NCI-H128 (cell line): ENCODE data around the gene BICDL2.

Experiments
- DNase-seq: peaks from one replicate; lab custom pipeline; 2025; ENCODE audit not compliant: unreplicated experiment; lab: John Stamatoyannopoulos, UW

Gene BICDL2

DNA sequence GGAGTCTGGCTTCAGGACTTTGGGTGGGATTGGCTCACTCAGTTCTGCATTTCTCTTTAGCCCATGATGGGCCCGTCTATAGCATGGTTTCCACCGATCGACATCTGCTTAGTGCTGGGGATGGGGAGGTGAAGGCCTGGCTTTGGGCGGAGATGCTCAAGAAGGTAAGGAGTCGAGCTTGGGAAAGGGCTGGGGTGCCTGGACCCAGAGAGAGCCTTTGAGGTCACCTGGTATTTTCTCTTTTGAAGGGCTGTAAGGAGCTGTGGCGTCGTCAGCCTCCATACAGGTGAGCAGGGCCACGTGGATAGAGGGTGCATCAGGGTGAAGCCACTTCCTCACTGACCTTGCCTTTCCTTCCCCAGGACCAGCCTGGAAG, 10.8 kb downstream of the BICDL2 start:
- DNase-seq, result no peak

DNA sequence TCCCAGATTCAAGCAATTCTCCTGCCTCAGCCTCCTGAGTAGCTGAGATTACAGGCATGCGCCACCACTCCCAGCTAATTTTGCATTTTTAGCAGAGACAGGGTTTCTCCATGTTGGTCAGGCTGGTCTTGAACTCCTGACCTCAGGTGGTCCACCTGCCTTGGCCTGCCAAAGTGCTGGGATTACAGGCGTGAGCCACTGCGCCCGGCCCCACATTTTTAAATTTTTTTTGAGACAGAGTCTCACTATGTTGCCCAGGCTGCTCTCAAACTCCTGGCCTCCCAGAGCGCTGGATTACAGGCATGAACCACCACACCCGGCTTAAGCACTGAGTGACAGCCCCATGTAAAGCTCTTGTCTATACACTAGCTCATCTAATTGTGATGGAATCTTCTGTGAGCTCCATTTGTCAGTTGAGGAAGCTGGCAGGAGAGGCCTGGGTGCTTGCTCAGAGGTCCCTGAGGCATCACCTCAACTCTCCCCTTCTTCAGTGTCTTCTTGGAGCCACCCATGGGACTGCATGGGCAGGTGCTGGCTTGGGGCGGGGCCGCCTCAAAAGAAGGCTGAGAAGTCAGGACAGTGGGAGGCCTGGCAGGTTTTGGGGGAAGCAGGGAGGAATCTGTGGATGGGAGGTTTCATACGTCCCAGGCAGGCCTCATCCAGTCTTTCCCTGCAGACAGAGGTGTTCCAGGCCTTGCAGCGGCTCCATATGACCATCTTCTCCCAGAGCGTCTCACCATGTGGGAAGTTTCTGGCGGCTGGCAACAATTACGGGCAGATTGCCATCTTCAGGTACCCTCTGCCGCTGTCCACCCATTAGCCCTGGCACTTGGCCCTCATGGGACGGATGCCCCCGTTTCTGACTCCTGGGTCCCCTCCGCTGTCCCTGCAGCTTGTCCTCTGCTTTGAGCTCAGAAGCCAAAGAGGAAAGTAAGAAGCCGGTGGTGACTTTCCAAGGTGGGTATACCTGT, 11.4 kb downstream of the BICDL2 start:
- DNase-seq, result no peak

DNA sequence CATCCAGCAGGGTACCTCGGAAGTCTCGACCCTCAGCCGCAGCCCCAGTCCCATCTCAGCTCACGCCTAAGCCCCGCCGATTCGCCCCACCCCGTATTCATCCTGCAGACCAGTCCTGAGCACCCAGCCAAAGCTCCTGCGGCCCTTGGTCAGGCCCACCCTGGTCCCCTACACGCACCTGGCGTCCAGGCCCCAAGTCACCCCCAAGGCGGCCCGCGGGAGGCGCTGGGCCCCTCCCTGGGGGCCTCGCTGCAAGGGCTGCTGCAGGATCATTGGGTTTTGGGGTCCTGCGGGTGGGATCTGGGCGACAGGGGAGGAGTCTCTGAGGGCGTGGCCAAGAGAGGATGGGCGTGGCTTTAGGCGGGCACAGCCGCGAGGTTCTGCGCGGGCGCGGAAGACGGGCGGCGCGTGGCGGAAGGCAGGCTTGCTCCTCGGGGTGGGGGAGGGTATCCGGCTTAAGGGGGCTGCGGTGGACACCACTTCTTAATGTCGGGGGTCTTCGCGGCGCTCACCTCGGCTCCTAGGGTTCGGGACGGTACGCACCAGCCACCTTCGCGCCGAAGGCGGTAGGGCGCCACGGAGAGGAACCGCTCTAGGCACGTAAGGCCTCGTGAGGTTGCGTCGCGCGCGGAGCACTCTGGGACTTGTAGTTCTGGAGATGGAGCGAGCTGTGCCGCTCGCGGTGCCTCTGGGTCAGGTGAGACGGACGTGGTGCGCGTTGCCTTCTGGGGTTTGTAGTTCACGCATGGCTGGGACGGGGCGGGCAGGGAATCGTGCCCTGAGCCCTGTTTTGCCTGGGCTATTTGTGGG, 12.9 kb downstream of the BICDL2 start, which contains the start of the genes HCFC1R1 and THOC6:
Gene HCFC1R1 (minus strand): TSS at position 274 of the 810 bp plus-strand sequence. CDS start 1 bp downstream, at position 273.
Gene THOC6 (plus strand): TSS at position 367 of the 810 bp plus-strand sequence. CDS start 292 bp downstream, at position 659.
- DNase-seq, result peak; percentile 81

GRCh38 chr16:3023415-3023668, 13.4 kb downstream of the BICDL2 start:
- DNase-seq, result no peak

DNA sequence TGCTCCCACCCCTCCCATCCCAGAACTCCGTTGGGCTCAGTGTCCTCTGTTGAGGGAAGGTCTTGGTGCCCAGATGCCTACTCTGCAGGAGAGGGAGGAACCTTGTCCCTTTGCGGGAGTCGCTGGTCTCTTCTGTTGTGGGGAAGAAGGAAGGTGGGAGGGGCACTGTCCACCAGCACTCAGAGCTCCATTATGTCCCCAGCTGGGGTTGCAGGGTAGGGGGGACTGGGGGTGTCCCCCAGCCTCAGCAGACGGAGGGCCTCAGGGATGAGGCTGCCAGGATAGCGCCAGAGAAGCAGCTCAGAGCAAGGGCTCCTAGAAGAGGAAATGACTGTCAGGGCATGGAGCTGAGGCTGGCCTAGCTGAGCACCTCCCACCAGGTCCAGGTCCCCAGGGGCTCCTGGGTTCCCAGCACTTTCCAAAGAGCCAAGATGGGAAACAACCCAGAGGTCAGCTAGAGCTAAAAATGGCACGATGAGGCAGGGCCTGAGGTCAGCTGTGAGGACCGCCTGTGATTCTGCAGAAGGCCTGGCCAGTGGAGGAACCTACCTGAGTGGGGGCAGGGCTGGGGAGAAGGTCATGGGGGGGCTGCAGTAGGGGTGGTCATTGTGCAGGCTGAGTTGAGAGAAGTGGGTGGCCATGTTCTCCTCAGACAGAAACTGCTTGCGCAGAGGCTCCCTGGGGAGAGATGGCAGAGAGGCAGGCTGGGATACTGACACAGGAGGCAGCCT, 13.9 kb downstream of the BICDL2 start:
- no peak for DNase-seq

DNA sequence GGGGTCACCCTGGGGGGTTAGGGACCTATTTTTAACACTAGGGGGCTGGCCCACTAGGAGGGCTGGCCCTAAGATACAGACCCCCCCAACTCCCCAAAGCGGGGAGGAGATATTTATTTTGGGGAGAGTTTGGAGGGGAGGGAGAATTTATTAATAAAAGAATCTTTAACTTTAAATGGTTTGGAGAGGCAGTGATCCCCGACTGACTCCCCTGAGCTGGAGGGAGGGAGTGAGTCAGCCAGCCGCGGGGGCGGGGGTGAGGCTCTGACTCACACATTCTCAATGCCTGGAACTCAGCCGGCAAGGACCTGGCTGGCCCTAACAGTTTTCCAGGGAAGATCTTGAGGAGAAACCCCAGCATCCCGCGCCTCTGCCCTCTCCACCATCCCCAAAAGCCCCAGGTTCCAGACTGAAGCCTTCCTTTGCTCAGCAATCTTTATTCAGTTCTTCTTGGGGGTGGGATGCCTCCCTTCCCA, 14.5 kb downstream of the BICDL2 start:
- DNase-seq, result no peak

DNA sequence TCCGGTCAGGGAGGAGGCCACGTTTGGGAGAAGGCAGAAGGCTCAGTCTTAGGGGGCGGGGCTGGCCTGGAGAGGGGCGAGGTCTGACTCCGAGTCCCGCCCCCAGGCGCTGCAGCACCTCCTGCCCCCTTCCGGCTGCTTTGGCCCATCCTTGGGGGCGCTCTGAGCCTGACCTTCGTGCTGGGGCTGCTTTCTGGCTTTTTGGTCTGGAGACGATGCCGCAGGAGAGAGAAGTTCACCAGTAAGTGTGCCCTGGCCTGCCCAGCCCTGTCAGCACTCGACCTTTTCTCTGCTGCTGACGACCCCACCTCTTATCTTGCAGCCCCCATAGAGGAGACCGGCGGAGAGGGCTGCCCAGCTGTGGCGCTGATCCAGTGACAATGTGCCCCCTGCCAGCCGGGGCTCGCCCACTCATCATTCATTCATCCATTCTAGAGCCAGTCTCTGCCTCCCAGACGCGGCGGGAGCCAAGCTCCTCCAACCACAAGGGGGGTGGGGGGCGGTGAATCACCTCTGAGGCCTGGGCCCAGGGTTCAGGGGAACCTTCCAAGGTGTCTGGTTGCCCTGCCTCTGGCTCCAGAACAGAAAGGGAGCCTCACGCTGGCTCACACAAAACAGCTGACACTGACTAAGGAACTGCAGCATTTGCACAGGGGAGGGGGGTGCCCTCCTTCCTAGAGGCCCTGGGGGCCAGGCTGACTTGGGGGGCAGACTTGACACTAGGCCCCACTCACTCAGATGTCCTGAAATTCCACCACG, 15.1 kb downstream of the BICDL2 start:
- DNase-seq, result no peak

GRCh38 chr16:3020604-3021448, 15.9 kb downstream of the BICDL2 start:
- no peak for DNase-seq

DNA sequence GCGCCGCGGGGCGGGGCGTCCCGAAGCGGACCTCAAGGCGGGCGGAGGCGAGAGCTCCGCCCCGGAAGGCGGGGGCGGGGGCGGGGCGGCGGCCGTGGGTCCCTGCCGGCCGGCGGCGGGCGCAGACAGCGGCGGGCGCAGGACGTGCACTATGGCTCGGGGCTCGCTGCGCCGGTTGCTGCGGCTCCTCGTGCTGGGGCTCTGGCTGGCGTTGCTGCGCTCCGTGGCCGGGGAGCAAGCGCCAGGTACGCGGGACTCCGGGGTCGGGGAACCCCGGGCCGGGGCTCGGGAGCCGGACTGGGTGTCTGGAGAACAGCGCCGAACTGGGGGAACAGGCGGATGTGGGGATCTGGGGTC, 16.5 kb downstream of the BICDL2 start, which contains the start of gene TNFRSF12A:
Gene TNFRSF12A (plus strand): TSS at position 122 of the 357 bp plus-strand sequence. CDS start 30 bp downstream, at position 152.
- no peak for DNase-seq

DNA sequence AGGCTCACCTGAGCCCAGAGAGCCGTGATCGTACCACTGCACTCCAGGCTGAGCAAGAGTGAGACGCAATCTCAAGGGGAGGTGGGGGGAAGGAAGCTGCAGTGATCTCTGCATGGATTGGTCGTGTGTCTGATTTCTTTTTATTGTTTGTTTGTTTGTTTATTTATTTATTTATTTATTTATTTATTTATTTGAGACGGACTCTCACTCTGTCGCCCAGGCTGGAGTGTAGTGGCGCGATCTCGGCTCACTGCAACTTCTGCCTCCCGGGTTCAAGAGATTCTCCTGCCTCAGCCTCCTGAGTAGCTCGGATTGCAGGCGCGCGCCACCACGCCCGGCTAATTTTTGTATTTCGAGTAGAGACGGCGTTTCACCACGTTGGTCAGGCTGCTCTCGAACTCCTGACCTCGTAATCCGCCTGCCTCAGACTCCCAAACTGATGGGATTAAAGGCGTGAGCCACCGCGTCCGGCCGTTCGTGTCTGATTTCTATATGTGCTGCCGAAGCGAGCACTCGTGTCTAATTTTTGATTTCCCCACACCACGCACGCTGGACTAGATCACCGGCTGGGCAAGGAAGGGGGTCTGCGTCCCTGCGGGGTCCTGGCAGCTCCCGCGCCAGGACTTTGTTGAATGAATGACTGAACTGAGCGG, 17.0 kb downstream of the BICDL2 start:
- DNase-seq, result no peak

DNA sequence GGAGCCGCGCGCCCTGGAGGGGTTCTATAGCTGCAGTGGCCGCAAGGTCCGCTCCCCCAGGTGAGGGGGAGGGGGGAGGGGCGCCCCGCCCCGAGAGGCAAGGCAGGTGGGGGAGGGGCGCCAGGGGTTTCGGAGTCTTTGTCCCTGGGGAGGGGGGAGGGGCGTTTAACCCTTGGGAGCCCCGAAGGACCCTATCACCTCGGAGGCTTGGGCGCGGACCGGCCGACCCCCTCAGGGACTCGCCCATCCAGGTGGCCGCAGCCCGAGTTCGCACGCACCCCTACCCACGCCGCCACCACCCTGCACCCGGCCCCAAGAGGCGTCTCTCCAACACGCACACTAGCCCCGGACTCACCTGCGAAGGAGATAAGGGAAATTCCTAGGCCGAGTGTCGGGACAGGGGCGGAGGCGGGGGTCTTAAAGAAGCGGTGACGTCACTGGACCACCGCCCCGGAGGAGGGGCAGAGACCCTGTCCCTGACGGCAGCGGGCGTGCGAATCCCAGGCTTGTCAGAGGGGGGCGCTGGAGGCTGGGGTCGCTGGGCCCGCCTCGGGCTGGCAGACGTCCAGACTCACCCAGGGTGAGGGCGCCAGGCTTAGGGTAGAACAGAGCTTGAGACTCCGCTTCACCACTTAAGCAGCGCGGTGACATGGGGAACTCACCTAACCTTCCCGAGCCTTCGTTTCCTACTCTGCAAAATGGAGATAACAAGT, 18.8 kb downstream of the BICDL2 start, which contains the start of gene CLDN6:
Gene CLDN6 (minus strand): TSS at position 390 of the 713 bp plus-strand sequence. CDS start 2,162 bp downstream, outside the sequence.
- no peak for DNase-seq

GRCh38 chr16:3017344-3017743, 19.4 kb downstream of the BICDL2 start:
- DNase-seq, result no peak

DNA sequence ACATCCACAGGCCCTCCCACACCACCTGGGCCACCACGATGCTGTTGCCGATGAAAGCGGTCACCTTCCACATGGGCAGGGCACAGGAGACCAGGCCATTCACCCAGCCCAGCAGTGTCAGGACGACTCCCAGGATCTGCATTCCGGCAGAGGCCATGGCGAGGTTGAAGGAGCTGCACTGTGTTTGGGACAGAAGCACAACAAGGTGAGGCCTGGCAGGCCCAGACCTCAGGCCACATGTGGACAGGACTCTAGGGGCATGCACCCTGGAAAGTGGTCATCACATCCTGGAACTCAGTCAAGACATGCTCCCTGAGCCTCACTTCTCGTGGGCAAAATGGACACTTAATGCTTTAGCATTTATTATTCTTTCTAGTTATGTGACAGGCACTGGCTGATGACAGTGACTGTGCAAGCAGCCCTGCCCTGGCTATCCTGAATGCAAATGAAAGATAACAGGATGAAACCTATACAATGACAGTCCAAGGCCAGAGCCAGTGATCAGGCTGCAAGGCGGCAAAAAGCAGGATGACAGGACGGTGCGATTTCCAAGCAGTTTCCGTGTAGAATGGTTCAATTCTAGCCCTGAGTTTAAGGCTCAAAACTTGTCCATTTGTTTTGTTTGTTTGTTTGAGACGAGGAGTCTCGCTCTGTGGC, 20.8 kb downstream of the BICDL2 start:
- DNase-seq, result no peak

GRCh38 chr16:3014971-3015370, 21.8 kb downstream of the BICDL2 start:
- DNase-seq, result no peak

DNA sequence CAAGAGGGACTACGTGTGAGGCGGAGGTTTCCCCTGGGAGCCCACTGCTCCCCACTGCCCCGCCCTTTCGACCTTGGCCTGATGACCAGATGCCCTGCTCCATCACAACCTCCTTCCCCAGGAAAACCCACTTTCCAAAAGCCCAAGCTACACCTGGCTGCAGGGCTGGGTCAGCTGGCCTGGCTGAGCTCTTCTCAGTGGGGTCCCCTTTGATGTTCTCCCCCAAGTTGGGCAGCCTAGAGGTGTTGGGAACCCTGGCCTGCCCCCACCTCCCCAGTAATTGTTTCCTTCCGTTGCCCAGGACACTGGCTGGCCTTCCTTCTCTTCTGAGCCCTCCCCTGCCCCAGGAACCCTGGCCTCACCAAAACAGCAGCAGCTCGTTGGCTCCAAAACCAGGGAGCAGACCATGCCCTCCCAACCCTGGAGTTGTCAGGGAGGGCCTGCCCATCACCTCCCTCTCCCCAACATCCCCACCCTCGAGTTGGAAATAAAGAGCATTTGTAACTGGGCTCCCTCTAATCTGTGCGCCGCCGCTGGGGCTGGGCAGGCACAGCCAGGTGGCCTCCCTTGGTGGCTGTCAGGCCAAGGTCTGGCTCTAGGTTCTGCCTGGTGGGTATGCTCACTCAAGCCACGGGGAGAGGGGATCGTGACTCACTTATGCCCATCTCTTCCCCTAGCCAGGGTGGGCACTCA, 22.6 kb downstream of the BICDL2 start:
- DNase-seq, result no peak

DNA sequence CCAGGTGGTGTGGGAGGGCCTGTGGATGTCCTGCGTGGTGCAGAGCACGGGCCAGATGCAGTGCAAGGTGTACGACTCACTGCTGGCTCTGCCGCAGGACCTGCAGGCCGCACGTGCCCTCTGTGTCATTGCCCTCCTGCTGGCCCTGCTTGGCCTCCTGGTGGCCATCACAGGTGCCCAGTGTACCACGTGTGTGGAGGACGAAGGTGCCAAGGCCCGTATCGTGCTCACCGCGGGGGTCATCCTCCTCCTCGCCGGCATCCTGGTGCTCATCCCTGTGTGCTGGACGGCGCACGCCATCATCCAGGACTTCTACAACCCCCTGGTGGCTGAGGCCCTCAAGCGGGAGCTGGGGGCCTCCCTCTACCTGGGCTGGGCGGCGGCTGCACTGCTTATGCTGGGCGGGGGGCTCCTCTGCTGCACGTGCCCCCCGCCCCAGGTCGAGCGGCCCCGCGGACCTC, 23.2 kb downstream of the BICDL2 start:
- no peak for DNase-seq

DNA sequence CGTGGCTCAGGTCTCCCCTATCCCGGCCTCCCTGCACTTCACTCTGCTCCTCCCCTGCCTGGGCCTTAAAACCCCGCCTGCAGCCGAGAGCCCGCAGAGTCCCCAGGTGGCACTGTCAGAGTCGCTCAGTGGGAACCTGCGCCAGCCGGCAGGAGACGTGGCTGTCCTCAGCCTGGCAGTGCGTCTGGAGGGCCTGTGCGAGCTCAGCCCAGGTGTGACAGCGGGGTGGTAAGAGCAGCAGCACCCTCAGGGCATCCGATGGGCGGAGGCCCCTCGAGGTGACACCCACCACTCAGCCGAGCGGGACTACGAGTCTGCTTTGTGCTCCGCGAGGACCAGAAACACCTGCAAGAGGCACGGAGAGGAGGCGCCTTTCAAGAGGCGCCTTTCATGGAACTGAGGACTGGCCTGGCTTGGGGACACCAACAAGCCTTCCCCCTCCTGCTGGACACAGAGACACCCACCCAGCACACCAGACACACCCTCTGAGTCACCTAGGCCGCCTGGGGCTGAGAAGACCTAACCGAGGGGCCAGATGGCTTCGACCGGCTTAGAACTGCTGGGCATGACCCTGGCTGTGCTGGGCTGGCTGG, 23.8 kb downstream of the BICDL2 start, which contains the start of gene CLDN9:
Gene CLDN9 (plus strand): TSS at position 96 of the 593 bp plus-strand sequence. CDS start 440 bp downstream, at position 536.
- DNase-seq, result no peak
